ENCODE measurements around the gene HDGFL1. TPM values are rescaled to one million over a fixed set of nuclear protein-coding genes. Genes with fewer than 3 reads are reported as not detected.

The HDGFL1 gene
- total RNA-seq, 1 donor from 2014 or later = not detected

DNA sequence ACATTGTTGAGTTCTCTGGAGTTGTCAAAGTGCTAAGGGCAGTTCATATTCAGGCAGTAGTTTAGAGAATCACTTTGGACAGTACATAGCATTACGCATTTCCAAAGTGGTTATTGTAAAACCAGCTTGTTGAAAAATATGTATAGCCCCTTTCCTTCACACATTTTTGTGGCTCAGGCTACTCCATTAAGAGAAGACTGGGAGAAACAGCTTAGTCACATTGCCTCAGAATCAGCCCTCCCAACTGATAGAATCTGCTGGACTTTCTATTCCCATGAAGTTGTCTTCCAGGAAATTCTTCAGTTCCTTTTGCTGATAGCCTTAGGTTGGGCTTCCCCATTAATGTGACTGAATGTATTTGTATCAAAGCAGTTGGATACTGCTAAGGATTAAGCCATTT, 39.5 kb upstream of the HDGFL1 start:
- no peaks in the 10 kb centered on the region for H3K4me1 ChIP-seq (ENCODE audit: insufficient read depth, low read length)
- no peaks in the 10 kb centered on the region for H3K36me3 ChIP-seq (ENCODE audit: insufficient read depth, low read length)
- H3K9ac ChIP-seq (ENCODE audit: low read length) = no peak overlapping the region
- H4K20me1 ChIP-seq (ENCODE audit: insufficient read depth, low read length) = no peaks in the 10 kb centered on the region
- H3K4me2 ChIP-seq (ENCODE audit: low read length) = no peak overlapping the region
- no peaks in the 10 kb centered on the region for H3K9me3 ChIP-seq (ENCODE audit: insufficient read depth, low read depth, low read length)
- no peak overlapping the region for H2AFZ ChIP-seq (ENCODE audit: low read depth, low read length)
- no peaks in the 10 kb centered on the region for H3K79me2 ChIP-seq (ENCODE audit: insufficient read depth, low read length)
- H3K36me3 Mint-ChIP-seq (ENCODE audit: low read depth, unreplicated experiment) = no peaks in the 10 kb centered on the region
- H3K27me3 Mint-ChIP-seq (ENCODE audit: low read depth, unreplicated experiment) = no peaks in the 10 kb centered on the region
- H3K4me3 ChIP-seq (ENCODE audit: insufficient read depth, low read depth, low read length) = no peak overlapping the region
- peak overlapping the region; percentile 67 for H3K27ac Mint-ChIP-seq (ENCODE audit: unreplicated experiment)
- H3K27me3 ChIP-seq (ENCODE audit: insufficient read depth, low read length) = no peaks in the 10 kb centered on the region
- DNase-seq (ENCODE audit: low read depth) (peak; percentile 21), FAIRE-seq (no peak)
- H3K9me3 Mint-ChIP-seq (ENCODE audit: unreplicated experiment) = peaks cover 5% of the 10 kb centered on the region
- H3K4me3 Mint-ChIP-seq (ENCODE audit: unreplicated experiment) = no peak overlapping the region
- peaks cover 18% of the 10 kb centered on the region for H3K4me1 Mint-ChIP-seq (ENCODE audit: low read depth, unreplicated experiment)
- TF ChIP-seq, protein P1, sequence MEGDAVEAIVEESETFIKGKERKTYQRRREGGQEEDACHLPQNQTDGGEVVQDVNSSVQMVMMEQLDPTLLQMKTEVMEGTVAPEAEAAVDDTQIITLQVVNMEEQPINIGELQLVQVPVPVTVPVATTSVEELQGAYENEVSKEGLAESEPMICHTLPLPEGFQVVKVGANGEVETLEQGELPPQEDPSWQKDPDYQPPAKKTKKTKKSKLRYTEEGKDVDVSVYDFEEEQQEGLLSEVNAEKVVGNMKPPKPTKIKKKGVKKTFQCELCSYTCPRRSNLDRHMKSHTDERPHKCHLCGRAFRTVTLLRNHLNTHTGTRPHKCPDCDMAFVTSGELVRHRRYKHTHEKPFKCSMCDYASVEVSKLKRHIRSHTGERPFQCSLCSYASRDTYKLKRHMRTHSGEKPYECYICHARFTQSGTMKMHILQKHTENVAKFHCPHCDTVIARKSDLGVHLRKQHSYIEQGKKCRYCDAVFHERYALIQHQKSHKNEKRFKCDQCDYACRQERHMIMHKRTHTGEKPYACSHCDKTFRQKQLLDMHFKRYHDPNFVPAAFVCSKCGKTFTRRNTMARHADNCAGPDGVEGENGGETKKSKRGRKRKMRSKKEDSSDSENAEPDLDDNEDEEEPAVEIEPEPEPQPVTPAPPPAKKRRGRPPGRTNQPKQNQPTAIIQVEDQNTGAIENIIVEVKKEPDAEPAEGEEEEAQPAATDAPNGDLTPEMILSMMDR (IDR thresholded peaks at IDR 0.05; ENCODE audit: insufficient read depth, low read depth, low read length) = no peak
- TF ChIP-seq EZH2 (IDR thresholded peaks at IDR 0.05; ENCODE audit: insufficient read depth, low read length) = no peak
- H3K27ac ChIP-seq (ENCODE audit: low read depth, low read length) = no peak overlapping the region

DNA sequence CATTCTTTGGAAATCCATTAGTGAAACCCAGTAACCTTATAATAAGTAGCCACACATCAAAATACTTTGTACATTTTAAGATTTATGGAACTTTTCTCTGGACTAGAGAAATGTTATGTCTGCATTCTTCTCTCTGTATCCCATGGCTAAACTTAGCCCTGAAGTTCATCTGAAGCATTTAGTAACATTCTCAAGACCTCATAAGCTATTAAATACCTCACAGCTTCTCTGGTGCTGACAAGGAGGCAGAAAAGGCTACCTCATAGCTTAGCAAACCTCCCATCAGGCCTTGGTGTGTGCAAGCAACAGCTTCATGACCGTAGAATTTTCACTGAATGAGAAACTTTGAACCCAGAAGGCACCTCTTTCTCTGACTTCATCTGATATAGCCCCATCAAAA, 38.9 kb upstream of the HDGFL1 start:
- Histone ChIP-seq H3K9ac (ENCODE audit: low read length) (no peak overlapping the region), H4K20me1 (ENCODE audit: insufficient read depth, low read length) (no peaks in the 10 kb centered on the region), H3K27me3 (ENCODE audit: insufficient read depth, low read length) (no peaks in the 10 kb centered on the region), H3K4me1 (ENCODE audit: insufficient read depth, low read length) (no peaks in the 10 kb centered on the region), H3K36me3 (ENCODE audit: insufficient read depth, low read length) (no peaks in the 10 kb centered on the region), H3K4me3 (ENCODE audit: insufficient read depth, low read depth, low read length) (no peak overlapping the region), H3K4me2 (ENCODE audit: low read length) (no peak overlapping the region), H3K9me3 (ENCODE audit: insufficient read depth, low read depth, low read length) (no peaks in the 10 kb centered on the region), H2AFZ (ENCODE audit: low read depth, low read length) (no peak overlapping the region), H3K27ac (ENCODE audit: low read depth, low read length) (no peak overlapping the region), H3K79me2 (ENCODE audit: insufficient read depth, low read length) (no peaks in the 10 kb centered on the region)
- FAIRE-seq = no peak
- peak overlapping the region; percentile 66 for H3K27ac Mint-ChIP-seq (ENCODE audit: unreplicated experiment)
- no peaks in the 10 kb centered on the region for H3K27me3 Mint-ChIP-seq (ENCODE audit: low read depth, unreplicated experiment)
- TF ChIP-seq EZH2 (IDR thresholded peaks at IDR 0.05; ENCODE audit: insufficient read depth, low read length) = no peak
- DNase-seq (ENCODE audit: low read depth) = no peak
- peaks cover 6% of the 10 kb centered on the region for H3K9me3 Mint-ChIP-seq (ENCODE audit: unreplicated experiment)
- H3K4me3 Mint-ChIP-seq (ENCODE audit: unreplicated experiment) = no peak overlapping the region
- H3K4me1 Mint-ChIP-seq (ENCODE audit: low read depth, unreplicated experiment) = peaks cover 18% of the 10 kb centered on the region
- H3K36me3 Mint-ChIP-seq (ENCODE audit: low read depth, unreplicated experiment) = no peaks in the 10 kb centered on the region

DNA sequence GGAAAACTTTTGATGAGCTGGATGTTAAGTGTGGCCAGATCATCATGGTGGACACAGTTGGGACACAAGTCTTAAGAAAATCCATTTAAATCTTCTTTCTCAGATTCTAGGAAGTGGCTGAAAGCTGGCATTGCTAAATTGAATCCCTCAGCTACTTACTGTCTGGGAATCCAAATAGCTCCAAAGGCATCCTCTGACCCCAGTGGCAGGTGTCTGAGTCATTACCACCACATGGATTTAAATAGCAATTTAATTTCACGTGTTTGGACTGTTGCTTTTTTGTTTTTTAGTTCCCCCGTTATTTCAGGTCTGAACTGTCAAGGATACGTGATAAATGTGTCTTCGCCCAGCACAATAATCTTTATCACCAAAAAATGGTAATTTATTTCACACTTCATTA, 33.2 kb upstream of the HDGFL1 start:
- H3K9ac ChIP-seq (ENCODE audit: low read length) = no peak overlapping the region
- no peak overlapping the region for H3K4me3 ChIP-seq (ENCODE audit: insufficient read depth, low read depth, low read length)
- Mint-ChIP-seq H3K27ac (ENCODE audit: unreplicated experiment) (no peak overlapping the region), H3K4me3 (ENCODE audit: unreplicated experiment) (no peak overlapping the region), H3K27me3 (ENCODE audit: low read depth, unreplicated experiment) (no peaks in the 10 kb centered on the region), H3K36me3 (ENCODE audit: low read depth, unreplicated experiment) (no peaks in the 10 kb centered on the region), H3K4me1 (ENCODE audit: low read depth, unreplicated experiment) (no peaks in the 10 kb centered on the region), H3K9me3 (ENCODE audit: unreplicated experiment) (peaks cover 6% of the 10 kb centered on the region)
- TF ChIP-seq, protein P1 (IDR thresholded peaks at IDR 0.05; ENCODE audit: insufficient read depth, low read depth, low read length) = no peak
- TF ChIP-seq EZH2 (IDR thresholded peaks at IDR 0.05; ENCODE audit: insufficient read depth, low read length) = no peak
- no peaks in the 10 kb centered on the region for H3K4me1 ChIP-seq (ENCODE audit: insufficient read depth, low read length)
- no peaks in the 10 kb centered on the region for H3K36me3 ChIP-seq (ENCODE audit: insufficient read depth, low read length)
- no peaks in the 10 kb centered on the region for H4K20me1 ChIP-seq (ENCODE audit: insufficient read depth, low read length)
- no peak overlapping the region for H3K4me2 ChIP-seq (ENCODE audit: low read length)
- H3K27me3 ChIP-seq (ENCODE audit: insufficient read depth, low read length) = no peaks in the 10 kb centered on the region
- DNase-seq (ENCODE audit: low read depth) (no peak), FAIRE-seq (no peak)
- no peaks in the 10 kb centered on the region for H3K9me3 ChIP-seq (ENCODE audit: insufficient read depth, low read depth, low read length)
- no peak overlapping the region for H3K27ac ChIP-seq (ENCODE audit: low read depth, low read length)
- H2AFZ ChIP-seq (ENCODE audit: low read depth, low read length) = no peak overlapping the region
- H3K79me2 ChIP-seq (ENCODE audit: insufficient read depth, low read length) = no peaks in the 10 kb centered on the region

Measured in astrocyte (in vitro differentiated cells and primary cell).